ENCODE measurements around the gene PKLR. TPM values are rescaled to one million over a fixed set of nuclear protein-coding genes. Genes with fewer than 3 reads are reported as not detected.
"Not testable (repeated sequence)": the region's sequence is repeated elsewhere in the genome, so short reads cannot be mapped to it uniquely, and the experiment has no call there.

The PKLR gene
- total RNA-seq, 1 experiment from 2014 or later: not detected

DNA sequence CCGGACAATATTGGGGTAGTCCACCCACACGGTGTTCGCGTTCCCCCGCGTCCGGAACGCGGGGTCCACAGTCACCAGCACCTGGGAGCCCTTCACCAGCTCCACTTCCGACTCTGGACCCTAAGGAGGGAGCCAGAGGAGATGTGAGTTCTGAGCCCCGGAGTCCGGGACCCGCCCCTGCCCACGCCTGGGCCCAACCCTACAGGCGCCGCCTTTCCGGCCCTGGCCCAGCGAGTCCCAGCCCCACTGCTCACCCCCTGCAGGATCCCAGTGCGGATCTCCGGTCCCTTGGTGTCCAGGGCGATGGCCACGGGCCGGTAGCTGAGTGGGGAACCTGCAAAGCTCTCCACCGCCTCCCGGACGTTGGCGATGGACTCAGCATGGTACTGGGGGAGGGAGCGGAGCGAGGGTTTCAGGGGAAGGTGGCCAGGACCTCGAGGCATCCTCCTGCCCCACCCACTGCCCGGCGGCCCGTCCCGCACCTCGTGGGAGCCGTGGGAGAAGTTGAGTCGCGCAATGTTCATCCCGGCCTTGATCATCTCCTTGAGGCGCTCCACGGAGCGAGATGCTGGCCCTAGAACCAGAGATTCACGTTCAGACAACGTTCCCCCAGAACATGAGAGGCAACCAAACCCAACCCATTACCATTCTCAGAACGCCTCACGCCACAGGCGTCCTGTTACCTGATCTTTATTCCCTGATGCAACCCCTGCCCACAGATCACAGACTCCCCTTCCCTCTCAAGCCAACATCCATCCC is 5.9 kb downstream of the PKLR start:
- DNase-seq: no peak
- Histone ChIP-seq H3K4me3 (ENCODE audit: low read depth, low read length) (no peak overlapping the region), H3K9me3 (no peaks in the 10 kb centered on the region), H3K27me3 (replicated peaks; ENCODE audit: control insufficient read depth, insufficient read depth, low read length) (no peaks in the 10 kb centered on the region), H3K36me3 (ENCODE audit: control insufficient read depth, insufficient read depth, low read length) (no peaks in the 10 kb centered on the region), H3K4me1 (no peaks in the 10 kb centered on the region)
- intact Hi-C loops (cut with micrococcal nuclease; ENCODE audit: unreplicated experiment): no loop called here
- H3K9me3 Mint-ChIP-seq (ENCODE audit: unreplicated experiment): no peaks in the 10 kb centered on the region
- no peaks in the 10 kb centered on the region for H3K27me3 Mint-ChIP-seq (ENCODE audit: insufficient read depth, unreplicated experiment)
- peaks cover 4% of the 10 kb centered on the region for H3K36me3 Mint-ChIP-seq (ENCODE audit: insufficient read depth, unreplicated experiment)
- TF ChIP-seq, protein P1, sequence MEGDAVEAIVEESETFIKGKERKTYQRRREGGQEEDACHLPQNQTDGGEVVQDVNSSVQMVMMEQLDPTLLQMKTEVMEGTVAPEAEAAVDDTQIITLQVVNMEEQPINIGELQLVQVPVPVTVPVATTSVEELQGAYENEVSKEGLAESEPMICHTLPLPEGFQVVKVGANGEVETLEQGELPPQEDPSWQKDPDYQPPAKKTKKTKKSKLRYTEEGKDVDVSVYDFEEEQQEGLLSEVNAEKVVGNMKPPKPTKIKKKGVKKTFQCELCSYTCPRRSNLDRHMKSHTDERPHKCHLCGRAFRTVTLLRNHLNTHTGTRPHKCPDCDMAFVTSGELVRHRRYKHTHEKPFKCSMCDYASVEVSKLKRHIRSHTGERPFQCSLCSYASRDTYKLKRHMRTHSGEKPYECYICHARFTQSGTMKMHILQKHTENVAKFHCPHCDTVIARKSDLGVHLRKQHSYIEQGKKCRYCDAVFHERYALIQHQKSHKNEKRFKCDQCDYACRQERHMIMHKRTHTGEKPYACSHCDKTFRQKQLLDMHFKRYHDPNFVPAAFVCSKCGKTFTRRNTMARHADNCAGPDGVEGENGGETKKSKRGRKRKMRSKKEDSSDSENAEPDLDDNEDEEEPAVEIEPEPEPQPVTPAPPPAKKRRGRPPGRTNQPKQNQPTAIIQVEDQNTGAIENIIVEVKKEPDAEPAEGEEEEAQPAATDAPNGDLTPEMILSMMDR (IDR thresholded peaks at IDR 0.05; ENCODE audit: insufficient read depth in 1 of 2, low read depth in 1 of 2, low read length in 1 of 2, severe bottlenecking in 1 of 2, unreplicated experiment in 1 of 2): no peak
- BruUV-seq (replicated peaks): no TSS peak
- ChIA-PET POLR2A (no interaction called here), CTCF (no interaction called here)
- no peak overlapping the region for H3K4me3 Mint-ChIP-seq (ENCODE audit: unreplicated experiment)
- H3K4me1 Mint-ChIP-seq (ENCODE audit: low read depth, unreplicated experiment): no peaks in the 10 kb centered on the region
- no peak overlapping the region for H3K27ac Mint-ChIP-seq (ENCODE audit: unreplicated experiment)

DNA sequence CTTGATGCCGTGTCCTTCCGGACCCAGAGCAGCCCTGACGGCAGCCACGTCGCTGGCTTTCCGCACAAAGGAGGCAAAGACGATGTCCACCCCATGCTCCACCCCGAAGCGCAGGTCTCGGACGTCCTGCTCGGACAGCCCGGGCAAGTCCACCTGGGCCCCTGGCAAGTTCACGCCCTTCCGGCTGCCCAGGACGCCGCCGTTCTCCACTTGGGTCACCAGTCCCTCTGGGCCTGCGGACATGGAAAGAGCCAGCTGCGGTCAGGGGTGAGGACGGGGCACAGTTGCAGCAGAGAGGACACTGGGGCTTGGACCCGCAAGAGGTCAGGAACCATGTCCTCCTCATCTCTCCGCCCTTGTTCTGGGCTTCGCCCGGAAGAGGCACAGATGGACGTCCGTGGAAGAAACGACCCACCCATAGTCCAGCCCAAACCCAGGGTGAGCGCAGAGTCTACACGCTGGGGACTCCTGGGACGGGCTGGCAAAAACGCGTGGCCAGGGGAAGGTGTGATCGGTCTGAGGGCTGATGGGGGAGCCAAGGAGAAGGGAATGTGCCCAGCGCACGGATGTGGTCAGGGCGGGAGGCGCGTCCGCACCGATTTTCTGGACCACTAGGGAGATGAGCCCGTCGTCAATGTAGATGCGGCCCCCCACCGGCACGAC is 6.6 kb downstream of the PKLR start:
- Mint-ChIP-seq H3K9me3 (ENCODE audit: unreplicated experiment) (no peaks in the 10 kb centered on the region), H3K36me3 (ENCODE audit: insufficient read depth, unreplicated experiment) (peaks cover 4% of the 10 kb centered on the region), H3K4me3 (ENCODE audit: unreplicated experiment) (no peak overlapping the region), H3K27ac (ENCODE audit: unreplicated experiment) (no peak overlapping the region), H3K27me3 (ENCODE audit: insufficient read depth, unreplicated experiment) (no peaks in the 10 kb centered on the region), H3K4me1 (ENCODE audit: low read depth, unreplicated experiment) (no peaks in the 10 kb centered on the region)
- ChIA-PET POLR2A (no interaction called here), CTCF (no interaction called here)
- DNase-seq: no peak
- BruUV-seq (replicated peaks): no TSS peak
- Histone ChIP-seq H3K4me3 (ENCODE audit: low read depth, low read length) (no peak overlapping the region), H3K27me3 (replicated peaks; ENCODE audit: control insufficient read depth, insufficient read depth, low read length) (no peaks in the 10 kb centered on the region), H3K4me1 (no peaks in the 10 kb centered on the region), H3K36me3 (ENCODE audit: control insufficient read depth, insufficient read depth, low read length) (no peaks in the 10 kb centered on the region), H3K9me3 (no peaks in the 10 kb centered on the region)
- TF ChIP-seq, protein P1 (IDR thresholded peaks at IDR 0.05; ENCODE audit: insufficient read depth in 1 of 2, low read depth in 1 of 2, low read length in 1 of 2, severe bottlenecking in 1 of 2, unreplicated experiment in 1 of 2): no peak
- intact Hi-C loops (cut with micrococcal nuclease; ENCODE audit: unreplicated experiment): no loop called here

DNA sequence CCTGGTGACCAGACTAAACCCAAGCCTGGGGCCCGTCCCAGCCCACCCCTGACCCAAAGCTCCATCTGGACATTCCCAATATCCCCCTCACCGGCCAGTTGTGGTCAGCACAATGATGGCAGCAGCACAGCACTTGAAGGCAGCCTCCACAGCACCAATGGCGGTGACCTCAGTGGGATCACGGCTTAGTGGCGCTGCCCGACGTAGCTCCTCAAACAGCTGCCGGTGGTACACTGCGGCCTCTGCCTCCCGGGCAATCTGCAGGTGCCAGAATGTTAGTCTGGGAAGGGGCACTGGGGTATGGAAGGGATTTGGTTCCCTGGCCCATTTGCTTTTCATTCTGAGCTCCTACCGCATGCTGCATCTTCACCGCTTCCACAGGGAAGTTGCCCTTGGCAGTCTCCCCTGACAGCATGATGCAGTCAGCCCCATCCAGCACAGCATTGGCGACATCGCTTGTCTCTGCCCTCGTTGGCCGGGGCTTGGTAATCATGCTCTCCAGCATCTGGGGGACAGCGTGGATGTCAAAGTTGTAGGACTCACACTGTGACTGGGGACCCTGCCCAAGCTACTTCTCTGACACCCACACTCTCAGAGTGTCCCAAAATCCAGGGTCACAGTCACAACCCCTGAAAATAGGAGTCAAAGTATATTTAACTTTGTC is 8.0 kb downstream of the PKLR start:
- H3K4me3 ChIP-seq (ENCODE audit: low read depth, low read length): no peak overlapping the region
- CTCF ChIA-PET: interaction anchor here (0.6 to 1.4 kb wide), 2 partner anchors 86 to 1826 kb away, joined by 3 read pairs; no protein-coding TSS in a partner anchor
- POLR2A ChIA-PET: no interaction called here
- Mint-ChIP-seq H3K4me3 (ENCODE audit: unreplicated experiment) (no peak overlapping the region), H3K36me3 (ENCODE audit: insufficient read depth, unreplicated experiment) (peaks cover 4% of the 10 kb centered on the region), H3K27ac (ENCODE audit: unreplicated experiment) (no peak overlapping the region), H3K4me1 (ENCODE audit: low read depth, unreplicated experiment) (no peaks in the 10 kb centered on the region), H3K9me3 (ENCODE audit: unreplicated experiment) (no peaks in the 10 kb centered on the region), H3K27me3 (ENCODE audit: insufficient read depth, unreplicated experiment) (no peaks in the 10 kb centered on the region)
- H3K36me3 ChIP-seq (ENCODE audit: control insufficient read depth, insufficient read depth, low read length): no peaks in the 10 kb centered on the region
- TF ChIP-seq, protein P1 (IDR thresholded peaks at IDR 0.05; ENCODE audit: insufficient read depth in 1 of 2, low read depth in 1 of 2, low read length in 1 of 2, severe bottlenecking in 1 of 2, unreplicated experiment in 1 of 2): no peak
- no peaks in the 10 kb centered on the region for H3K4me1 ChIP-seq
- H3K27me3 ChIP-seq (replicated peaks; ENCODE audit: control insufficient read depth, insufficient read depth, low read length): no peaks in the 10 kb centered on the region
- no TSS peak for BruUV-seq (replicated peaks)
- no peaks in the 10 kb centered on the region for H3K9me3 ChIP-seq
- intact Hi-C loops (cut with micrococcal nuclease; ENCODE audit: unreplicated experiment): no loop called here
- no peak for DNase-seq

DNA sequence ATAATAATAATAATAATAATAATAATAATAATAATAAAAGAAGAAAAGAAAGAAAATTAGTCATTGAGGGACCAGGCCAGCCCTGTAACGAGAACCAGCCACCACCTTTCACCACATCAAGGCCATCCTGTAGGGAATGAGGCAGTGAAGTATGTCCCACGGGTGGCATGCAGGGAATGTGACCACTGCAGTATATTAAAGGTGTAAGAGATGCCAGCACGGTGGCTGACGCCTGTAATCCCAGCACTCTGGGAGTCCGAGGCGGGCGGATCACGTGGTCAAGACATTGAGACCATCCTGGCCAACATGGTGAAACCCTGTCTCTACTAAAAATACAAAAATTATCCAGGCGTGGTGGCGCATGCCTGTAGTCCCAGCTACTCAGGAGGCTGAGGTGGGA is 10.2 kb downstream of the PKLR start:
- intact Hi-C loops (cut with micrococcal nuclease; ENCODE audit: unreplicated experiment); CTCF ChIA-PET: not testable (repeated sequence)

More for the DNA sequence above, 10.2 kb downstream of the PKLR start:
- H3K9me3 Mint-ChIP-seq (ENCODE audit: unreplicated experiment); H3K9me3 ChIP-seq; DNase-seq; BruUV-seq (replicated peaks); POLR2A ChIA-PET; H3K27ac Mint-ChIP-seq (ENCODE audit: unreplicated experiment); H3K4me1 Mint-ChIP-seq (ENCODE audit: low read depth, unreplicated experiment); H3K36me3 ChIP-seq (ENCODE audit: control insufficient read depth, insufficient read depth, low read length); H3K27me3 ChIP-seq (replicated peaks; ENCODE audit: control insufficient read depth, insufficient read depth, low read length); H3K27me3 Mint-ChIP-seq (ENCODE audit: insufficient read depth, unreplicated experiment); H3K4me1 ChIP-seq; H3K4me3 Mint-ChIP-seq (ENCODE audit: unreplicated experiment); H3K4me3 ChIP-seq (ENCODE audit: low read depth, low read length); H3K36me3 Mint-ChIP-seq (ENCODE audit: insufficient read depth, unreplicated experiment): not testable (repeated sequence)

Measured in Caco-2 (cell line).